ENCODE results near the gene USP28.
A peak's percentile ranks its signal among the peaks of the same experiment; 100 is the strongest.
"Not testable (repeated sequence)": the region's sequence is repeated elsewhere in the genome, so short reads cannot be mapped to it uniquely, and the experiment has no call there.

The USP28 gene

DNA sequence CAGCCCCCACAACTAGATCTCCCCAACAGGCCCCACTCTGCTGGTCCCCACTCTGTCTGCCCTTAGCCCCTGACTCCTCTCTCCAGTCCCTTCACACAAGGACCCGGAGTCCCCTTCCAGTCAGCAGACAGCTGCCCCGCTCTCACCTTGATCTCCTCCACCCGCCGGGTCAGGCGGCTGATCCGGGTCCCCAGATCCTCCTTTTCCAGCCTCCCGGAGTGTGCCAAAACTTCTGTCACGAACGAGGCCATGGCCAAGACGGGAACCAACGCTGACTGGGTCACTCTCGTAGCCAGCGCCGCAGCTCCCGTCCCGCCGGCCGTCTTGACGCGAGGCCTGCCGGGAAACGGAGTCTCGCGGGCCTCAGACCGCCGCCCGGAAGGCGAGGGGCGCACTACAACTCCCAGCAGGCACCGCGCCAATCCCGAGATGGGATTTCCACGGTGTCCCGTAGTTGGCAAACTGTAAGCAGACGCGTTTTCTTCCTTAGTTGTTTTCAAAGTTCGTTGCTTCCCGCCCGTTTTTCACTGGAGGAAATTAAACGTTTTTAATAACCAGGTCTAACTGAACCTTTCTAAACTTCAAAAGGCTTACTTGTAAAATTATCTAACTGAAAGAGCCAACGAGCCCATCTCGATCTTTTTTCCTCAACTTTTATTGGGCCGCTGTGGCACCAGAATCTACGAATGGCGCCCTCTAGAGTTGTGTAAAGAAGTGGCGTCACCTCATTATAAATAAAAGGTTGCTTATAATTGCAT is 101.8 kb downstream of the USP28 start, which contains the start of gene ZW10:
TSS of gene ZW10 (minus strand) at position 277 of the 758 bp plus-strand sequence. CDS start at position 251, 26 bp downstream.
- DNase-seq (ENCODE audit: low spot score): peak; percentile 89

DNA sequence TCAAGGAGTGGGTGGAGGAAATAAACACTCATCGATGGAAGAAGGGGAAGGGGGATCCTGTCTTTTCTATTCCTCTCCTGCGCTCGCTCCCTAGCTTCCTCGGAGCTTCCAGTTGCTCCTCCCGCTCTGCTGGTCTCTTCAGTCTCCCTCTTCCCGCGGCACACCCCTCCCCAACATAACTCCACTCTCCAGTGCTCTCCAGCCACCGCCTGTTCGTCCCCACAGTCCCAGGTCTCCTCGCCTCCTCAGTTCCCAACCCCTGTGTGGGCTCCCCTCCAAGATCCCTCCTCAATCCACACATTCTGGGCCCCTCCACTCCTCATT is 102.3 kb downstream of the USP28 start:
- DNase-seq (ENCODE audit: low spot score): peak; percentile 7

DNA sequence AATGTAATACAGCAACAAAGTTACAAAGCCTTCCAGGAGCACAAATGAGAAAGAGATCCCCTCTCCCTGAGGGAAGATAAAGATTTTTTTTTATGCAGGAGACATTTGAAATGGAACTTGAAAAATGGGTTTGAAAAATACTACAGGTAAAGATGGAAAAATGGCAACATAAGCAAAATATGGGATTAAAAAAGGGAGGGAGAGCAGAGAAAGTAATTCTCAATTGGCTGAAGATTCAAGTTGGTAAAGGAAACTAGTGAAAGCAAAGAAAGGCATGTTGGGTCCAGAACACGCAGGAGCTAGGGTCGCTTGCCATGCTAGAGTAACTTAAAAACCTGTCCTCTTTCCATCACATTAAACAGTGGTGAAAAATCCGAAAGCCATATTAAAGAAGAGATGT is 103.4 kb downstream of the USP28 start:
- DNase-seq (ENCODE audit: low spot score): no peak

DNA sequence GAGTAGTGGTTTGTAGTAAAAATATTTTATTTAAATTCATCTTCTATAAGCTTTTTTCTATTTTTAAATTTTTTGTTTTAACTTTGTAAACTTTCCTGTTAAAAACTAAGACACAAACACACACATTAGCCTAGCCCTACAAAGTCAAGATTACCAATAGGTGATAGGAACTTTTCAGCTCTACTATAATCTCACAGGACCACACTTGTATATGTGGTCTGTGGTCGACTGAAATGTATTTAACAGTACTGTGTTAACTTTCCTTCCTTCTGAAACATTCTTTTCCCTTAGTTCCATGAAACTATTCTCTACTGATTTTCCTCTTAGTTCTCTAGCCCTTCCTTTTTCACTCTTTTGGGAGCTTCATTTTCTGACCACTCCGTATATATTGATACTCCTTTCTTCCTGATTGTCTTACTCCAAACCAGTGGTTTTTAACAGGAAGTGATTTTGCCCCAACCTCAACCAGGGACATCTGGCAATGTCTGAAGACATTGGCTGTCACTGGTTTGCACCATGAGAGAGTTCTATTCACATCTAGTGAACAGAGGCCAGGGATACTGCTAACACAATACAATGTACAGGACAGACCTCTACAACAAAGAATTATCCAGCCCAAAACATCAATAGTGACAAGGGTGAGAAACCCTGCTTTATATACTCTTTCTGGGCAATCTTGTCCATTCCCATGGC is 110.7 kb downstream of the USP28 start:
- DNase-seq (ENCODE audit: low spot score): no peak

DNA sequence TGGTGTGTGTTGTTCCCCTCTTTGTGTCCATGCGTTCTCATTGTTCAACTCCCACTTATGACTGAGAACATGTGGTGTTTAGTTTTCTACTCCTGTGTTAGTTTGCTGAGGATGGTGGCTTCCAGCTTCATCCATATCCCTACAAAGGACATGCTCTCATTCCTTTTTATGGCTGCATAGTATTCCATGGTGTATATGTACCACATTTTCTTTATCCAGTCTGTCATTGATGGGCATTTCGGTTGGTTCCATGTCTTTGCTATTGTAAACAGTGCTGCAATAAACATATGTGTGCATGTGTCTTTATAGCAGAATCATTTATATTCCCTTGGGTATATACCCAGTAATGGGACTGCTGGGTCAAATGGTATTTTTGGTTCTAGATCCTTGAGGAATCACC is 112.3 kb downstream of the USP28 start:
- DNase-seq (ENCODE audit: low spot score): not testable (repeated sequence)

DNA sequence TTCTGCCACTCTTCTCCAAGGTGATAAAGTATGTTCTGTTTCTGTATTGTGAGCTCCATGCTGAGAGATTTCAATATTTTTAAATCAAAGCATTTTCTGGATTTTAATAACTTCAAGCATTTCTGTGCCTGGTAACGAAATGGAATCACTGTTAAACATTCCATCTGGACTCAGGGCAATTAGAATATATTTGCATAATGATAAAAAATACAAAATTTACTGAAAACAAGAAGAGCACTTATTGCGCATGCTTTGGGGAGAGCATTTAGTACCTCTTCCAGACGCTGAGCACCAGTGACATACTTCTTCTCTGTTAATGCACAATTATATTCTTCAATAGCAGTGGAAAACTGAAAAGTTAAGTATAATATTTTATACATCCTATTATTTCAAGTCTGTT is 115.1 kb downstream of the USP28 start:
- no peak for DNase-seq (ENCODE audit: low spot score)

DNA sequence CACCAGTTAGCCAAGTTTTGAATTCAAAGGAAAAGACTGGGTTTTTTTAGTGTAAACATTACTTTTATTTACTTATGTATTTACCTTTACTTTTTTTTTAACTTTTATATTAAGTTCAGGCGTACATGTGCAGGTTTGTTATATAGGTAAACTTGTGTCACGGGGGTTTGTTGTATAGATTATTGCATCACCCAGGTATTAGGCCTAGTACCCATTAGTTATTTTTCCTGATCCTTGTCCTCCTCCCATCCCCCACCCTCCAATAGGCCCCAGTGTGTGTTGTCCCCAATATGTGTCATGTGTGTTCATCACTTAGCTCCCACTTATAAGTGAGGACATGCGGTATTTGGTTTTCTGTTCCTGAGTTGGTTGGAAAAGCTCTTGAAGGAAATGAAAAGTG is 122.4 kb downstream of the USP28 start:
- no peak for DNase-seq (ENCODE audit: low spot score)

Small RNAs within 50 kb of the gene (small RNA-seq; reads per million reads assigned to genes)
- gene LRRC37A13P (0 reads per million in 2 experiments), gene RNU6-1107P (0 reads per million in 2 experiments), gene RPS29P19 (0 reads per million in 2 experiments)
